Sigmoid colon (tissue), 7 donors: Measurements from ENCODE around the gene C2. TPM values are rescaled to one million over a fixed set of nuclear protein-coding genes. Genes with fewer than 3 reads are reported as not detected.
A peak's percentile ranks its signal among the peaks of the same experiment; 100 is the strongest.

Source experiments
- DNase-seq: peaks from one replicate; pipeline ENCODE4 v3.0.0-alpha.2; 2019
- H3K27ac ChIP-seq, 4 donors: fragments of 200-600 bp; sonication (generic); one replicate each; pipeline ENCODE4 v1.5.1; 2016 to 2019; ENCODE audit warnings: mild to moderate bottlenecking in 1 of 4
- H3K27me3 ChIP-seq, 3 donors: fragments of 200-600 bp; sonication (generic); one replicate each; pipeline ENCODE4 v1.5.1; 2019; ENCODE audit warnings: mild to moderate bottlenecking in 1 of 3
- H3K36me3 ChIP-seq, 4 donors: fragments of 200-600 bp; sonication (generic); one replicate each; pipeline ENCODE4 v1.5.1; 2016 to 2019
- H3K4me1 ChIP-seq, 4 donors: fragments of 200-600 bp; sonication (generic); one replicate each; pipeline ENCODE4 v1.5.1; 2017 to 2019
- H3K4me3 ChIP-seq, 4 donors: fragments of 200-600 bp; sonication (generic); one replicate each; pipeline ENCODE4 v1.5.1; 2017 to 2019; ENCODE audit warnings: mild to moderate bottlenecking in 2 of 4, moderate library complexity in 1 of 4
- H3K9me3 ChIP-seq, 4 donors: fragments of 200-600 bp in 3 of 4; sonication (generic) in 3 of 4; one replicate each; pipeline versions ENCODE4 v1.5.1 to v1.6.1; 2013 to 2019
- EP300 ChIP-seq, 4 donors: sonication (generic); formaldehyde crosslinking; IDR thresholded peaks; one replicate each; pipeline ENCODE4 v1.6.1; 2017; ENCODE audit warnings: antibody characterized with exemption in 4 of 4
- POLR2A ChIP-seq, 2 donors: fragments of 450-650 bp; IDR thresholded peaks; one replicate each; pipeline ENCODE4 v1.6.1; 2016; ENCODE audit warnings: antibody characterized with exemption in 2 of 2, mild to moderate bottlenecking in 2 of 2, moderate library complexity in 2 of 2
- POLR2AphosphoS5 ChIP-seq, 4 donors: sonication (generic); formaldehyde crosslinking; IDR thresholded peaks; one replicate each; pipeline ENCODE4 v1.6.1; 2017; ENCODE audit warnings: antibody characterized with exemption in 4 of 4
- WGBS, 2 donors: extraction: QIAGEN DNeasy Blood & Tissue Kit; methylation state at CpG; one replicate each; pipeline ENCODE4 v1.1.7; 2013; 5-methylcytosine and 5-hydroxymethylcytosine counted together
- intact Hi-C: fragments of 100-400 bp; cut with DNase I; formaldehyde crosslinking; loops from one replicate; pipeline ENCODE4 v1.15.1; 2023
- polyA plus RNA-seq, 3 donors: library from polyadenylated mRNA; stranded (reverse); fragments of 200-250 nt; gene quantifications; one replicate each; pipeline ENCODE4 v1.2.3, GENCODE V29; 2013
- total RNA-seq, 4 donors: library from RNA; depleted of rRNA; stranded (reverse); fragments of >200 nt; gene quantifications; one replicate each; pipeline ENCODE4 v1.1.0, GENCODE V29; 2016
- TF ChIP-seq, protein P1 (sequence below), 4 experiments: fragments of 450-650 bp in 3 of 4; fragments of 200-600 bp in 1 of 4; IDR thresholded peaks; one replicate each; pipeline ENCODE4 v1.5.1; 2016 to 2019; ENCODE audit warnings: antibody characterized with exemption in 4 of 4, mild to moderate bottlenecking in 3 of 4, moderate library complexity in 2 of 4
- donor health status: healthy with polysubstance abuse.
- donor health status: Bipolar disorder and iron deficiency.
- donor health status: healthy.

Gene C2
- total and polyA plus RNA-seq, 7 donors = 4.9 to 39.2 (median 15.7) TPM

DNA sequence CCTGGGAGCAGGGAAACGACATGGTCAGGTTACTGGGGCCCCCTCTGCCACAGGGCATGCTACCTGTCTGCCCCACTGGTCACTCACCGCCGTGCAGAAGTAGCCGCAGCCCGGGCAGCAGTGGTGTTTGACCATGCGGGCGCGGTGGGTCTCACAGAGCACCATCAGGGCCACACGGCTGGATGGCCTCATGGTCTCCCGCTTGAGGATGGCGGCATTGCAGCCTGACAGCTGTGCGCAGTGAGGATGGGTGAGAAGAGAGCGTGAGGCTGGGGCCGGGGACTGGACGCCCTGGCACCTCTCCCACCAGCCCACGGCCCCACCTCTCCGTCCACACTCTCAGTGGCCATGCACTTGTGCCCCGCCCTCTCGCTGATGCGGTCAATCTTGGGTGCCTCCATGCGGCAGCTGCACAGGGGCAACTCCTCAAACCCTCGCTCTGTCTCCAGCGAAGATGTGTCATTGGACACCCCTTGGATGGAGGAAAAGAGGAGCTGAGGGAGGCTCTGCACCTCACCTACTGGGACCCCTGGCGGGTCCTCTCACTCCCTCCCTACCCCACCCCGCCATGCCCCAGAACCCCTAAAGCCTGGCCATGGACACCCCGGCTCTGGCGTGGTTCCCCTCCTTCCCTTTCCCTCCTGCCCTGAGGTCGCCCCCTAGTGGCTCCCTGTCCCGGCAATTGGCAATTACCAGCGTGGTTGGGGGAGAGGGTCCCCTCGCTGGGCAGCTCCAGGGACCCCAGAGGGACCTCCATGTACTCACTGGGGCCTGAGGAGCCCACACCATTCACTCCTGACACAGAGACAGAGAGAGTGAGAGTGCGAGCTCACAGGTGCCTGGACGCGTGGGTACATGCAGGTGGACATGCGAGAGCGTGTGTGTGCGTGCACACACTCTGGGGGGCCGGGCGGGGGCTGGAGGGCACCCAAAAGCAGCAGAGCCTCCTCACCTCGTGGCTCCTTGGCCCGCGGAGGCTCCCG is 39.0 kb upstream of the C2 start:
- Histone ChIP-seq H3K9me3 (no peaks in the 10 kb centered on the region), H3K4me1 (no peaks in the 10 kb centered on the region), H3K27me3 (no peaks in the 10 kb centered on the region), H3K4me3 (no peak overlapping the region), H3K27ac (no peak overlapping the region), H3K36me3 (peaks cover 38 to 98% (median 63%) of the 10 kb centered on the region in 4 donors)
- intact Hi-C loops = loop anchor here (2.0 kb wide), 1 partner anchor 208 kb away; the partner anchor contains the start of gene LY6G5C
- no peak for DNase-seq
- TF ChIP-seq POLR2A (IDR thresholded peaks at IDR 0.05) = no peak
- TF ChIP-seq, protein P1, sequence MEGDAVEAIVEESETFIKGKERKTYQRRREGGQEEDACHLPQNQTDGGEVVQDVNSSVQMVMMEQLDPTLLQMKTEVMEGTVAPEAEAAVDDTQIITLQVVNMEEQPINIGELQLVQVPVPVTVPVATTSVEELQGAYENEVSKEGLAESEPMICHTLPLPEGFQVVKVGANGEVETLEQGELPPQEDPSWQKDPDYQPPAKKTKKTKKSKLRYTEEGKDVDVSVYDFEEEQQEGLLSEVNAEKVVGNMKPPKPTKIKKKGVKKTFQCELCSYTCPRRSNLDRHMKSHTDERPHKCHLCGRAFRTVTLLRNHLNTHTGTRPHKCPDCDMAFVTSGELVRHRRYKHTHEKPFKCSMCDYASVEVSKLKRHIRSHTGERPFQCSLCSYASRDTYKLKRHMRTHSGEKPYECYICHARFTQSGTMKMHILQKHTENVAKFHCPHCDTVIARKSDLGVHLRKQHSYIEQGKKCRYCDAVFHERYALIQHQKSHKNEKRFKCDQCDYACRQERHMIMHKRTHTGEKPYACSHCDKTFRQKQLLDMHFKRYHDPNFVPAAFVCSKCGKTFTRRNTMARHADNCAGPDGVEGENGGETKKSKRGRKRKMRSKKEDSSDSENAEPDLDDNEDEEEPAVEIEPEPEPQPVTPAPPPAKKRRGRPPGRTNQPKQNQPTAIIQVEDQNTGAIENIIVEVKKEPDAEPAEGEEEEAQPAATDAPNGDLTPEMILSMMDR (IDR thresholded peaks at IDR 0.05) = peak in 3 of 4 experiments; percentile 47 to 79 (median 58)
- WGBS, 2 donors = 81 to 82% methylated on average over 43 of the region's 43 CpGs

DNA sequence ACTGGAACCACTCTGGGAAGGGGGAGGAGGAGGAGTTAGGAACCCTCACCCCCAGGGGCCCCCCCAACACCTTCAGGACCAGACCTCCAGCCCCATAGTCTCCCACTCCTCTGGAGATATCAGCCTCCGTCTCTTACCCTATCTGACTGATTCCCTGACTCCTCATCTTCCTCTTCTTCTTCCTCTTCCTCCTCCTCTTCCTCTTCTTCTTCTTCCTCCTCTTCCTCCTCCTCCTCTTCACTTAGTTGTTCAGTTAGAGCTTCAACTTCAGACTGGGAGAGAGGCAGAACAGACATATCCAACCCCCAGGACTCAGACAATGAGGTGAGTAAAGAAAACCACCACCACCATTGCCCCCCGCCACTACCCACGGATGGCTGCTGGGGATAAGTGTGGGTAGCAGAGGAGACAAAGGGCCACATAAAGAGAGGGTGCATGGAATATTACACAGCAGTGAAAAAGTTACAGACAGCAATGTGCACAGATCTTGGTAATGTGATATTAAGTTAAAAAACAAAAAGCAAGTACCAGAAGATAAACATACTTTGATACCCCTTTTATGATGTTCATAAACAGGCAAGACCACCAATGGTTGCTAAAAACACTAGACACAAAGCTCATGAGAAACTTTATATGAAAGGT is 38.1 kb upstream of the C2 start:
- no peaks in the 10 kb centered on the region for H3K27me3 ChIP-seq
- TF ChIP-seq, protein P1 (IDR thresholded peaks at IDR 0.05) = no peak
- TF ChIP-seq POLR2A (IDR thresholded peaks at IDR 0.05) (no peak), POLR2AphosphoS5 (IDR thresholded peaks at IDR 0.05) (no peak), EP300 (IDR thresholded peaks at IDR 0.05) (no peak)
- H3K9me3 ChIP-seq = no peaks in the 10 kb centered on the region
- DNase-seq = no peak
- 95 to 96% methylated on average over 3 of the region's 3 CpGs for WGBS, 2 donors
- H3K4me1 ChIP-seq = no peaks in the 10 kb centered on the region
- no peak overlapping the region for H3K4me3 ChIP-seq
- H3K27ac ChIP-seq = no peak overlapping the region
- peaks cover 29 to 98% (median 60%) of the 10 kb centered on the region in 4 donors for H3K36me3 ChIP-seq
- intact Hi-C loops = loop anchor here (2.0 kb wide), 1 partner anchor 209 kb away; the partner anchor contains the start of gene LY6G5C

DNA sequence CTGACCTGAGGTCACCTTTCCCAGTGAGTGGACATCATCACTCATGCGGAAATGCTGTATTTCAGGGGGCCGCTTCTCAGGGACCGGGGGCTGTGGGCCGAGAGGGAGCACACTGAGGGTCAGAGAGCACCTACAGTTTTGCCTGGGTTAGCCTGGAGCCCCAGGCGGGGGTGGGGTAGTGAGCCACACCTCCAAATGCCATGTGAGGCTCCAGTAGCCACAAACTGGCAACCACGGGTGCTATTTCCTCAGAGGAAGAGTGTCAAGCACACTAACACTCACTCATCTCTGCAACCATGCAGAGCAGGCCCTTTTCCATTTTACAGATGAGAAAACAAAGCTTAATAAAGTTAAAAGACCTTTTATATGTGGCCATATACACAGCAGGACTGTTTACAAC is 34.7 kb upstream of the C2 start:
- H3K36me3 ChIP-seq = peaks cover 10 to 77% (median 38%) of the 10 kb centered on the region in 4 donors
- H3K27me3 ChIP-seq = no peaks in the 10 kb centered on the region
- intact Hi-C loops = no loop called here
- 82 to 85% methylated on average over 6 of the region's 6 CpGs for WGBS, 2 donors
- DNase-seq = no peak
- no peaks in the 10 kb centered on the region for H3K9me3 ChIP-seq
- TF ChIP-seq, protein P1 (IDR thresholded peaks at IDR 0.05) = no peak
- no peak for TF ChIP-seq POLR2AphosphoS5 (IDR thresholded peaks at IDR 0.05)
- TF ChIP-seq EP300 (IDR thresholded peaks at IDR 0.05) = no peak
- no peak for TF ChIP-seq POLR2A (IDR thresholded peaks at IDR 0.05)
- no peak overlapping the region for H3K27ac ChIP-seq
- H3K4me1 ChIP-seq = peaks cover 3 to 13% (median 10%) of the 10 kb centered on the region in 4 donors
- H3K4me3 ChIP-seq = no peak overlapping the region

DNA sequence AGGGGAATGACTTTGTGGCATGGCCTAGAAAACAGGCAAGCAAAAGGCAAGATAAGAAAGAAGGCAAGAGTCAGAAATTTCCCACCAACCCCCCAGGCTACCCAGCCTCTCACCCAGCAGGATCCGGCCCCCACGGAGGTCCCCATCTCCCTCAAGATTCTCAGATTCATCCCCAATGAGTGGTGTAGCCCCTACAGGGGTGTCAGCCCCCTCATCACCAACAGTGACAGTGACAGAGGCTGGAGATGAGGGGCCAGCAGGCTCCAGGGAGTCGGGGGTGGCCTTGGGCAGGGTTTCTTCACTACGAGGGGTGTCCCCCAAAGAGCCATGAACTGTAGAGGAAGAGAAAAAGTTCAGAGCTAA is 31.0 kb upstream of the C2 start:
- no peaks in the 10 kb centered on the region for H3K9me3 ChIP-seq
- no peak for DNase-seq
- peaks cover 5 to 43% (median 24%) of the 10 kb centered on the region in 4 donors for H3K36me3 ChIP-seq
- peak overlapping the region; percentile 94 to 100 (median 98) for H3K4me3 ChIP-seq
- H3K27ac ChIP-seq = peak overlapping the region; percentile 89 to 94 (median 90)
- intact Hi-C loops = loop anchor here (2.0 kb wide), 1 partner anchor 60 kb away; no protein-coding TSS in a partner anchor
- TF ChIP-seq POLR2A (IDR thresholded peaks at IDR 0.05) (no peak), POLR2AphosphoS5 (IDR thresholded peaks at IDR 0.05) (no peak), EP300 (IDR thresholded peaks at IDR 0.05) (no peak)
- TF ChIP-seq, protein P1 (IDR thresholded peaks at IDR 0.05) = no peak
- WGBS, 2 donors = 52 to 58% methylated on average over 4 of the region's 4 CpGs
- H3K4me1 ChIP-seq = peaks cover 3 to 37% (median 34%) of the 10 kb centered on the region in 4 donors
- H3K27me3 ChIP-seq = no peaks in the 10 kb centered on the region
